H1 (cell line): Measurements from ENCODE around the gene GRK3. TPM values are rescaled to one million over a fixed set of nuclear protein-coding genes. Genes with fewer than 3 reads are reported as not detected.

Experiments
- CTCF ChIA-PET: fragments of 300-600 bp; sonication (Branson Sonifier 250); formaldehyde crosslinking; loops from one replicate; lab custom pipeline; 2021; ENCODE audit not compliant: partially characterized antibody; lab: Charles Lee
- POLR2A ChIA-PET: fragments of 300-600 bp; sonication (Branson Sonifier 250); formaldehyde crosslinking; loops from one replicate; lab custom pipeline; 2021; ENCODE audit warnings: inconsistent platforms; ENCODE audit not compliant: partially characterized antibody; lab: Charles Lee
- DNase-seq, 2 experiments: peaks; one replicate each; pipeline versions ENCODE4 v3.0.0 to v3.0.0-alpha.2; 2010 to 2022; ENCODE audit warnings: low spot score in 2 of 2, low read depth in 1 of 2, mixed read lengths in 1 of 2
- FAIRE-seq: peaks from 2 replicates; lab custom pipeline; 2011; peaks lifted over from hg19 to GRCh38; lab: Jason Lieb, UNC
- H2AFZ ChIP-seq: 2 replicates; pipeline ENCODE4 v1.8.1; 2012; ENCODE audit warnings: low read length, inconsistent platforms
- H2AK5ac ChIP-seq: 2 replicates; pipeline ENCODE4 v1.6.1; 2013; ENCODE audit warnings: low read depth, low read length
- H2BK120ac ChIP-seq: replicated peaks from 2 replicates; pipeline ENCODE3; 2013; ENCODE audit warnings: low read depth, low read length, inconsistent platforms
- H2BK12ac ChIP-seq: 2 replicates; pipeline ENCODE4 v1.6.1; 2013; ENCODE audit warnings: low read depth, low read length
- H2BK15ac ChIP-seq: 2 replicates; pipeline ENCODE4 v1.6.1; 2013; ENCODE audit warnings: low read length
- H2BK20ac ChIP-seq: 2 replicates; pipeline ENCODE4 v1.6.1; 2013; ENCODE audit warnings: low read length
- H2BK5ac ChIP-seq: 2 replicates; pipeline ENCODE4 v1.6.1; 2013; ENCODE audit warnings: low read depth, low read length
- H3K14ac ChIP-seq: 2 replicates; pipeline ENCODE4 v1.6.1; 2013; ENCODE audit warnings: inconsistent platforms; ENCODE audit not compliant: insufficient read length
- H3K18ac ChIP-seq: 2 replicates; pipeline ENCODE4 v1.6.1; 2013; ENCODE audit warnings: low read length; ENCODE audit errors: extremely low read depth
- H3K23ac ChIP-seq: 2 replicates; pipeline ENCODE4 v1.6.1; 2013; ENCODE audit warnings: inconsistent platforms; ENCODE audit not compliant: insufficient read length
- H3K23me2 ChIP-seq: 2 replicates; pipeline ENCODE4 v1.6.1; 2013; ENCODE audit warnings: low read depth, low read length
- H3K27ac ChIP-seq: 2 replicates; pipeline ENCODE4 v1.6.1; 2011; ENCODE audit warnings: low read depth, low read length, inconsistent platforms
- H3K27me3 ChIP-seq, 4 experiments: replicated peaks in 1 of 4; 1 replicate in 1 of 4; 2 replicates in 3 of 4; pipeline versions ENCODE4 v1.6.1 to v1.8.1; 2011 to 2013; ENCODE audit warnings: low read length in 3 of 4, mild to moderate bottlenecking in 3 of 4, inconsistent platforms in 2 of 4, mixed read lengths in 2 of 4, moderate library complexity in 1 of 4; ENCODE audit not compliant: control insufficient read depth in 3 of 4, insufficient read depth in 3 of 4; ENCODE audit errors: extremely low read depth in 1 of 4
- H3K36me3 ChIP-seq, 4 experiments: 2 replicates each; pipeline versions ENCODE4 v1.6.1 to v1.8.1; 2011 to 2013; ENCODE audit warnings: mild to moderate bottlenecking in 4 of 4, low read length in 3 of 4, moderate library complexity in 2 of 4, control low read depth in 1 of 4, inconsistent platforms in 1 of 4; ENCODE audit not compliant: insufficient read depth in 4 of 4, control insufficient read depth in 2 of 4
- H3K4ac ChIP-seq: replicated peaks from 2 replicates; pipeline ENCODE3; 2013; ENCODE audit warnings: low read length, low read depth, mixed read lengths, inconsistent platforms; ENCODE audit not compliant: insufficient read length
- H3K4me1 ChIP-seq, 4 experiments: replicated peaks in 1 of 4; 1 replicate in 1 of 4; 2 replicates in 3 of 4; pipeline versions ENCODE4 v1.6.1 to v1.8.1; 2011 to 2013; ENCODE audit warnings: low read length in 3 of 4, inconsistent platforms in 2 of 4, mixed read lengths in 1 of 4; ENCODE audit not compliant: insufficient read depth in 4 of 4, control insufficient read depth in 3 of 4
- H3K4me2 ChIP-seq, 2 experiments: 2 replicates each; pipeline versions ENCODE4 v1.6.1 to v1.8.1; 2011 to 2013; ENCODE audit warnings: low read depth in 2 of 2, low read length in 2 of 2, control low read depth in 1 of 2, inconsistent platforms in 1 of 2, mild to moderate bottlenecking in 1 of 2; ENCODE audit not compliant: insufficient read depth in 1 of 2
- H3K4me3 ChIP-seq, 4 experiments: fragments of 200-600, 300-600 bp in 1 of 4; sonication (generic), shearing (Covaris generic), sonication (Bioruptor Twin) in 1 of 4; 2 replicates each; pipeline versions ENCODE4 v1.5.1 to v1.8.1; 2011 to 2016; ENCODE audit warnings: low read length in 4 of 4, low read depth in 3 of 4, control low read depth in 2 of 4, inconsistent platforms in 2 of 4, mild to moderate bottlenecking in 2 of 4, mixed read lengths in 1 of 4, moderate library complexity in 1 of 4; ENCODE audit not compliant: insufficient read depth in 2 of 4; ENCODE audit errors: extremely low read depth in 1 of 4
- H3K56ac ChIP-seq: replicated peaks from 2 replicates; pipeline ENCODE3; 2013; ENCODE audit warnings: low read depth, mild to moderate bottlenecking, mixed read lengths, low read length, inconsistent platforms; ENCODE audit not compliant: insufficient read length
- H3K79me1 ChIP-seq: 2 replicates; pipeline ENCODE4 v1.6.1; 2013; ENCODE audit warnings: low read depth, low read length, control low read depth
- H3K79me2 ChIP-seq, 2 experiments: 2 replicates each; pipeline versions ENCODE4 v1.6.1 to v1.8.1; 2012 to 2013; ENCODE audit warnings: low read length in 2 of 2, mild to moderate bottlenecking in 2 of 2, inconsistent platforms in 1 of 2; ENCODE audit not compliant: insufficient read depth in 2 of 2, control insufficient read depth in 1 of 2
- H3K9ac ChIP-seq, 4 experiments: replicated peaks in 1 of 4; 1 replicate in 1 of 4; 2 replicates in 3 of 4; pipeline versions ENCODE4 v1.6.1 to v1.8.1; 2011 to 2013; ENCODE audit warnings: low read depth in 3 of 4, low read length in 3 of 4, control low read depth in 2 of 4, mild to moderate bottlenecking in 2 of 4, moderate library complexity in 2 of 4, inconsistent platforms in 1 of 4; ENCODE audit errors: extremely low read depth in 1 of 4
- H3K9me3 ChIP-seq, 2 experiments: 2 replicates each; pipeline versions ENCODE4 v1.6.1 to v1.8.1; 2012 to 2013; ENCODE audit warnings: mild to moderate bottlenecking in 2 of 2, moderate library complexity in 2 of 2, control low read depth in 1 of 2, inconsistent platforms in 1 of 2, low read depth in 1 of 2, low read length in 1 of 2, mixed read lengths in 1 of 2; ENCODE audit not compliant: insufficient read depth in 2 of 2
- H4K20me1 ChIP-seq, 2 experiments: replicated peaks in 1 of 2; 2 replicates each; pipeline versions ENCODE3 to v1.8.1; 2011 to 2013; ENCODE audit warnings: inconsistent platforms in 2 of 2, low read length in 2 of 2, mild to moderate bottlenecking in 1 of 2; ENCODE audit not compliant: insufficient read depth in 2 of 2, control insufficient read depth in 1 of 2
- H4K5ac ChIP-seq: 2 replicates; pipeline ENCODE4 v1.6.1; 2013; ENCODE audit warnings: low read length, low read depth, mixed read lengths, inconsistent platforms; ENCODE audit not compliant: insufficient read length
- H4K8ac ChIP-seq: 2 replicates; pipeline ENCODE4 v1.8.0; 2013; ENCODE audit warnings: mild to moderate bottlenecking, moderate library complexity, low read length, inconsistent platforms; ENCODE audit not compliant: insufficient read depth; ENCODE audit errors: extremely low read depth
- H4K91ac ChIP-seq: replicated peaks from 2 replicates; pipeline ENCODE3; 2013; ENCODE audit warnings: low read length, mixed read lengths, inconsistent platforms; ENCODE audit not compliant: insufficient read length
- CREB1 ChIP-seq: IDR thresholded peaks from 2 replicates; pipeline ENCODE4 v1.6.1; 2012; ENCODE audit warnings: inconsistent platforms
- WGBS, 2 experiments: shearing (Covaris generic) in 1 of 2; methylation state at CpG; one replicate each; pipeline versions ENCODE4 v1.1.6 to v1.1.7; 2013 to 2015; ENCODE audit warnings: low lambda C conversion rate in 2 of 2, mixed read lengths in 2 of 2, inconsistent platforms in 1 of 2, low coverage in 1 of 2, missing lambda C conversion rate in 1 of 2; ENCODE audit not compliant: insufficient replicate concordance in 2 of 2, insufficient coverage in 1 of 2, insufficient read length in 1 of 2; ENCODE audit errors: extremely low coverage in 1 of 2, missing lambda C conversion rate in 1 of 2; 5-methylcytosine and 5-hydroxymethylcytosine counted together
- polyA plus RNA-seq, 7 experiments: library from polyadenylated mRNA; depleted of rRNA in 3 of 7; stranded (reverse) in 5 of 7; unstranded in 2 of 7; fragments of >200 nt in 5 of 7; fragments of 200-250 nt in 2 of 7; gene quantifications; 1 replicate in 5 of 7; 2 replicates in 1 of 7; 4 replicates in 1 of 7; pipeline versions ENCODE4 v1.2.1 to v1.2.3, GENCODE V29; 2011 to 2013; ENCODE audit warnings: missing spikeins in 2 of 7, mixed read lengths in 2 of 7
- total RNA-seq: library from RNA; stranded (reverse); fragmentation: NEBNext Ultra II Directional; extraction: Animal tissue kit (Norgen Biotek cat#: 25700); gene quantifications from 2 replicates; pipeline ENCODE4 v1.2.1, GENCODE V29; 2021
- TF ChIP-seq, protein P1 (sequence below), 3 experiments: IDR thresholded peaks; 1 replicate in 2 of 3; 2 replicates in 1 of 3; pipeline versions ENCODE4 v1.5.1 to v1.6.1; 2011; ENCODE audit warnings: low read length in 3 of 3, mild to moderate bottlenecking in 3 of 3, inconsistent platforms in 2 of 3, low read depth in 1 of 3, moderate library complexity in 1 of 3; ENCODE audit not compliant: insufficient read depth in 1 of 3; ENCODE audit errors: control extremely low read depth in 1 of 3

Gene GRK3
- total and polyA plus RNA-seq, 2 of the 8 experiments (the other 6 are each of a cell fraction or from before 2014, with no cell fraction given): 7.5 to 35.3 TPM

DNA sequence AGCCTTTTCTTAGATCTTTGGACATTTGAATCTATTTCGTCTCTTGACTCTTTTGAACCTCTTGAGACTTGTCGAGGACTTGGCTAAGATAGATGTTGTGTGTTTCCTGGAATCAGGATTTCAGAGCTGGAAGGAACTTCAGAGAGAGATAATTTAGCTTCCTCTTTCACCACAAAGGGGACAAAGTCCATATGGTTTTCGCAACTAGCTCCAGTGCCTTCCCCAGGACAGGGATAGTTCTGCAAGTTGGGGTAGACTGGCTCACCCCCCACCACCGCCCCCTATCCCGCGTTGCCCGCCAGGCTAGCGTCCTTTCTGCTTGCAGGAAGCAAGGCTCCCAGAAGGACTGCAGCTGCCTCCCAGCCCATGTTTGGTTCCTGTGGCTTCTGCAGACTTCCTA, 101.8 kb downstream of the GRK3 start:
- Histone ChIP-seq H3K36me3 (no peaks in the 10 kb centered on the region; a peak in 2 of 8 replicates), H3K79me1 (no peaks in the 10 kb centered on the region), H2AK5ac (no peak overlapping the region), H2BK15ac (no peak overlapping the region), H2AFZ (no peak overlapping the region), H3K4me1 (no peaks in the 10 kb centered on the region), H3K79me2 (no peaks in the 10 kb centered on the region), H3K4me2 (no peak overlapping the region), H4K20me1 (peaks cover 0 to 4% of the 10 kb centered on the region in 2 experiments), H3K27me3 (no peaks in the 10 kb centered on the region), H3K23ac (no peak overlapping the region), H3K14ac (no peak overlapping the region), H4K5ac (no peak overlapping the region), H3K4me3 (no peak overlapping the region), H2BK20ac (no peak overlapping the region), H4K8ac (no peak overlapping the region), H3K18ac (no peak overlapping the region), H3K27ac (no peak overlapping the region), H3K4ac (no peak overlapping the region), H2BK120ac (no peak overlapping the region), H3K9ac (no peak overlapping the region), H3K56ac (no peak overlapping the region), H3K23me2 (no peaks in the 10 kb centered on the region), H4K91ac (no peak overlapping the region), H2BK12ac (no peak overlapping the region), H3K9me3 (no peaks in the 10 kb centered on the region), H2BK5ac (no peak overlapping the region)
- DNase-seq (no peak), FAIRE-seq (no peak)
- 79% methylated on average over 8 of the region's 8 CpGs; no CpG with 5 or more reads in 1 of the 2 experiments for WGBS, 2 experiments
- ChIA-PET POLR2A (no interaction called here), CTCF (interaction anchor here (0.7 to 2.7 kb wide), 4 partner anchors 11 to 287 kb away, joined by 3 to 14 read pairs (median 4); no protein-coding TSS in a partner anchor)
- no peak for TF ChIP-seq CREB1
- TF ChIP-seq, protein P1, sequence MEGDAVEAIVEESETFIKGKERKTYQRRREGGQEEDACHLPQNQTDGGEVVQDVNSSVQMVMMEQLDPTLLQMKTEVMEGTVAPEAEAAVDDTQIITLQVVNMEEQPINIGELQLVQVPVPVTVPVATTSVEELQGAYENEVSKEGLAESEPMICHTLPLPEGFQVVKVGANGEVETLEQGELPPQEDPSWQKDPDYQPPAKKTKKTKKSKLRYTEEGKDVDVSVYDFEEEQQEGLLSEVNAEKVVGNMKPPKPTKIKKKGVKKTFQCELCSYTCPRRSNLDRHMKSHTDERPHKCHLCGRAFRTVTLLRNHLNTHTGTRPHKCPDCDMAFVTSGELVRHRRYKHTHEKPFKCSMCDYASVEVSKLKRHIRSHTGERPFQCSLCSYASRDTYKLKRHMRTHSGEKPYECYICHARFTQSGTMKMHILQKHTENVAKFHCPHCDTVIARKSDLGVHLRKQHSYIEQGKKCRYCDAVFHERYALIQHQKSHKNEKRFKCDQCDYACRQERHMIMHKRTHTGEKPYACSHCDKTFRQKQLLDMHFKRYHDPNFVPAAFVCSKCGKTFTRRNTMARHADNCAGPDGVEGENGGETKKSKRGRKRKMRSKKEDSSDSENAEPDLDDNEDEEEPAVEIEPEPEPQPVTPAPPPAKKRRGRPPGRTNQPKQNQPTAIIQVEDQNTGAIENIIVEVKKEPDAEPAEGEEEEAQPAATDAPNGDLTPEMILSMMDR (IDR thresholded peaks at IDR 0.05; ENCODE audit: control extremely low read depth in 1 of 3, insufficient read depth in 1 of 3, low read depth in 1 of 3, low read length in 3 of 3): peak in 1 of 3 experiments; percentile 3; a peak in 1 of 4 replicates
